AG10803 (cell line): Measurements from ENCODE around the gene PBX1.

ENCODE experiments used
- DNase-seq: peaks from one replicate; pipeline ENCODE4 v3.0.0; 2010; ENCODE audit warnings: low read depth
- H3K4me3 ChIP-seq: 2 replicates; pipeline ENCODE4 v1.5.1; 2011; ENCODE audit warnings: mild to moderate bottlenecking, low read length, control low read depth
- CTCF ChIP-seq: conservative IDR thresholded peaks from 2 replicates; pipeline ENCODE4 v1.5.1; 2011; ENCODE audit warnings: mild to moderate bottlenecking, low read length, control low read depth, inconsistent platforms

The PBX1 gene

DNA sequence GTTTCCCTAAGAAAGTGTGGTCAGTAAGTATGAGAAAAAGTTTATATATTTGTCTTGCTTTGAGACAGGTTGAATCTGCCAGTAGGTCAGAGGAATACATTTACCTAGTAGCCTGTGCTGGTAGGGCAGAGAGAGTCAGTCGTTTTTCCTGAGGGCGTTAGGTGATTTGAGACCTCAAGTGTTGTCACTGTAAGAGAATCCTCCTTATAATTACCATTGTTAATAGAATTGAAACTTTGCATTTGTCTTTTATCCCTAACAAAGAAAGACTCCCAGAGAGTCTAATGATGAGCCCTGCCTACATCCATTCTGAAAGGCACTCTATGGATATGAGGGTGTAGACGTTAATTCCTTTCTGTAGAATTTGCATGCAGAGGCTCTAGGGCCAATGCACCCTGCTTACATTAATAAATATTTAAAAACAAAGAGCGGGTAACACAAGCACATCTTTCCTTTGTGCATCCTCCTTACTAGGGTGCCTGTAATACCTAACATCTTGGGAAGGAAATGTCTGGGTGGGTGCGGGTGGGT is 16.4 kb downstream of the PBX1 start:
- no peak for TF ChIP-seq CTCF
- DNase-seq = no peak
- no peak overlapping the region for H3K4me3 ChIP-seq

DNA sequence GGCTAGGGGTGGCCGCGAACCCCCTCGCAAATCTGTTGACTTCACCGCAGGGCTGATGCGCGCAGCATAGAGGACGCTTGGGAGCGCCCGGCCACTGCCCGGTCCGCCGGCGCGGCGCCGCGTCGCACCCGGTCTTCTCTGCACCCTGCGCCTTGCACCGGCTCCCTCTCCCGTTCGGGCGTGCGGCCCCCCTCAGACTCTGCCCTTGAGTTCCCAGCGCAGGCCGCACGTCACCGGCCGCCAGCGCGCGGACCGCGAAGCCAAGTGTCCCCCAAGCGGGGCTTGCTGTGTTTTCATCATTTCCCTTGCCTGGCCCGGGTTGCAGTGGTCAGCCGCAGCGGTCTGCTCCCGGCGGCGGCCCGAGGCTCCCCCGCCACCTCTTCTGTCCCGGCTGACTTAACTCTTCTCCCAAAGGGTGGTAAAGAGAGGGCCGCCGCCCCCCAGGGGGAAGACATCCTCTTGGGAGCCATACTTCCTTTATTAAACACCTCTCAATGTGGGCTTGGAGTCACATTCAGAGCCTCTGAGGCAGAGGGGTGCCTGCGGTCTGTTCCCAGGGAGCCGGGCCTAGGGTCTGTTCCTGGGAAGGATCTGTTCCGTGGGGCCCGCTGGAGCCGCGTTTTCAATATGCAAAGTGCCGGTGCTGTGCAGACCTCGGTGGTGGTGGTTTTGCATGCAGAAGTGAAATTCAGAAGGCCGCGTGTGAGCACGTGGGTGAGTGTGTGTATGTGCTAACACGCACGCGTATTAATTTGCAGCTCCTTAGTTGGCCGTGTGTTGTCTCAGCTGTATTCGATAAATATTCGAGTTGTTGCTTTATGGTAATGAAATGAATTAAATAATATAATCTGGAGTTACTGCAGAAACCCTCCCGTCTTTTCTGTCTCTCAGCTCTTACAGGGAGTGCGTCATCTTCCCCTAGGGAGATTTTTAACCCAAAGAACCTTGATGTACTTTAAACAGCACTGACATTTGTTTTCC is 17.6 kb downstream of the PBX1 start:
- no peak for TF ChIP-seq CTCF
- peak; percentile 49 for DNase-seq
- H3K4me3 ChIP-seq = peak overlapping the region; percentile 18

- no peak overlapping the region for H3K4me3 ChIP-seq
- TF ChIP-seq CTCF = no peak
- DNase-seq = no peak
These were observed 18.3 kb downstream of the PBX1 start for GRCh38 chr1:164577291-164577690.

DNA sequence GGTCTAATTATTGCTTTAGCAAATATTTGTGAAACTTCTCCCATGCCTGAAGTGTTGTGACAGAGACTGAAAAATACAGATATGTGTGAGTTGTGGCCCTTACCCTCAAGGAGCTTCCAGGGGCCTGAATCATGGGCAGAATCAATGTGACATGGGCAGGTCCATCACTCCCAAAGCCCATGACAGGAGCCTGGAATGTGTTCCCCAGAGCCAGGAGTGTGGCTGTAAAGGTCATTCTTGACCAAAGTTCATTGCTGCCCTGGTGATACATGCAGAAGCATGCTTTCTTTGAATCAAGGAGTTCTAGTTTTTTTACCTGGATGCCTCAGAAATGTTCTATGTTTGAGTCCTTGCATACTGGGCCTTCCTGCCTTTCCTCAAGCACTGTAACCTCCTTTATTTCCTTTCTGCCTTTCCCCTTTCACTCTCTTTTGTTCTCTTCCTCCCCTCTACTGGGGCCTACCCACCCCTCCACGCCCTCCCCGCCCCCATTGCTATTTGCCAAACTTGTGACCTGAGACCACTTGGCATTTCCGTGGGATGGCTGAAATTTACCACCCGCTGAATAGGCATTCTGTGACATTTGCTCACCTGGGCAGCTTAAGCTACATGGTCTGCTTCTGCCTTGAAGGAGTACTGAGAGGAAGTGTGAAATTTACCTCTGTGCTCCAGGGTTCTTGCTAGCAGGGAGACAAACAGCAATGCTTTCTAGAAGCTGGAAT is 19.7 kb downstream of the PBX1 start:
- TF ChIP-seq CTCF = no peak
- no peak overlapping the region for H3K4me3 ChIP-seq
- no peak for DNase-seq

GRCh38 chr1:164579381-164579780 is 20.4 kb downstream of the PBX1 start:
- no peak for DNase-seq
- no peak overlapping the region for H3K4me3 ChIP-seq
- no peak for TF ChIP-seq CTCF

DNA sequence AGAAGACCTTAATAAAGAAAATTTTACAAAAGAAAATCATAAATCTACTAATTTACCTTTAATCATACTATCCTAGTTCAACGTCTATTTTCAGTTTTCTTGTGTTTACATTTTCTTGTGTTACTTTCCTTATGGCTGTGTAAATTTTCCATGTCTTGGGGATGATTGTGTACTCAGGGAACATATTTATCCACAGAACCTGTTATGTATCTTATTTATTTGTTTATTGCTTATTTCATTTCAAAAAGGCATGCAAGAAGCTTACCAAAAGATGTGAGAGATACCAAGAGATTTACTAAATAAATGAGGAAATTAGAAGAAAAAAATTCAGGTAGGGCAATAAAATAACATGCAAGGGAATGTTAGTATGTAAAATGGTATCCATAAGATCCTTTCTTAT is 22.8 kb downstream of the PBX1 start:
- no peak for DNase-seq
- H3K4me3 ChIP-seq = no peak overlapping the region
- TF ChIP-seq CTCF = no peak

- no peak overlapping the region for H3K4me3 ChIP-seq
- no peak for TF ChIP-seq CTCF
These were observed 24.2 kb downstream of the PBX1 start for GRCh38 chr1:164583196-164583595.

More at GRCh38 chr1:164583196-164583595, 24.2 kb downstream of the PBX1 start:
- no peak for DNase-seq
